ENCODE measurements around the gene MAN2A1.

MAN2A1 gene

DNA sequence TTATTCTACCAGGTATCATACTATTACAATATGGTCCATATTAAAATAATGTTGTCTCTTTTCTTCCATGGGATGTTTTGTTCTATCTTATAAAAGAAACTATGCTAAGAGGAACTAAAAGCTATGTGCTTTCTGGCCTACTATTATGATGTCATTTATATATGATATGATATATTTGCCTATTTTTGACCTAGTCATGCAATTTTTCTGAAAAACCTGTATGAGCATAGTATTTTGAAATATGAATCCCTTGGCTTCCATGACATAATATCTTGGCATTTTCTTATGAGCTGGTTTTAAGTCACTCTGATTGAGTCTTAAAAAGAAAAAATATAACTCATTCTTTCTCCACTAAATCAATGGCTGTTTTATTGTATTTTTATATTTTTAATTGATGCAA lies 60.7 kb downstream of the MAN2A1 start:
- Histone ChIP-seq H3K9me3 (ENCODE audit: severe bottlenecking) (no peaks in the 10 kb centered on the region), H3K27me3 (ENCODE audit: insufficient read depth, poor library complexity, severe bottlenecking) (no peaks in the 10 kb centered on the region), H3K36me3 (ENCODE audit: low read depth) (peaks cover 3% of the 10 kb centered on the region; the same call in 1 of the 2 replicates), H3K4me3 (ENCODE audit: severe bottlenecking) (no peak overlapping the region), H3K4me1 (ENCODE audit: insufficient read depth, poor library complexity, severe bottlenecking) (peaks cover 15% of the 10 kb centered on the region), H3K27ac (ENCODE audit: poor library complexity, severe bottlenecking) (no peak overlapping the region)
- no peak for ATAC-seq (ENCODE audit: low read depth)
- DNase-seq (ENCODE audit: low spot score): no peak
- TF ChIP-seq, protein P1, sequence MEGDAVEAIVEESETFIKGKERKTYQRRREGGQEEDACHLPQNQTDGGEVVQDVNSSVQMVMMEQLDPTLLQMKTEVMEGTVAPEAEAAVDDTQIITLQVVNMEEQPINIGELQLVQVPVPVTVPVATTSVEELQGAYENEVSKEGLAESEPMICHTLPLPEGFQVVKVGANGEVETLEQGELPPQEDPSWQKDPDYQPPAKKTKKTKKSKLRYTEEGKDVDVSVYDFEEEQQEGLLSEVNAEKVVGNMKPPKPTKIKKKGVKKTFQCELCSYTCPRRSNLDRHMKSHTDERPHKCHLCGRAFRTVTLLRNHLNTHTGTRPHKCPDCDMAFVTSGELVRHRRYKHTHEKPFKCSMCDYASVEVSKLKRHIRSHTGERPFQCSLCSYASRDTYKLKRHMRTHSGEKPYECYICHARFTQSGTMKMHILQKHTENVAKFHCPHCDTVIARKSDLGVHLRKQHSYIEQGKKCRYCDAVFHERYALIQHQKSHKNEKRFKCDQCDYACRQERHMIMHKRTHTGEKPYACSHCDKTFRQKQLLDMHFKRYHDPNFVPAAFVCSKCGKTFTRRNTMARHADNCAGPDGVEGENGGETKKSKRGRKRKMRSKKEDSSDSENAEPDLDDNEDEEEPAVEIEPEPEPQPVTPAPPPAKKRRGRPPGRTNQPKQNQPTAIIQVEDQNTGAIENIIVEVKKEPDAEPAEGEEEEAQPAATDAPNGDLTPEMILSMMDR (IDR thresholded peaks at IDR 0.05; ENCODE audit: poor library complexity, severe bottlenecking): no peak

DNA sequence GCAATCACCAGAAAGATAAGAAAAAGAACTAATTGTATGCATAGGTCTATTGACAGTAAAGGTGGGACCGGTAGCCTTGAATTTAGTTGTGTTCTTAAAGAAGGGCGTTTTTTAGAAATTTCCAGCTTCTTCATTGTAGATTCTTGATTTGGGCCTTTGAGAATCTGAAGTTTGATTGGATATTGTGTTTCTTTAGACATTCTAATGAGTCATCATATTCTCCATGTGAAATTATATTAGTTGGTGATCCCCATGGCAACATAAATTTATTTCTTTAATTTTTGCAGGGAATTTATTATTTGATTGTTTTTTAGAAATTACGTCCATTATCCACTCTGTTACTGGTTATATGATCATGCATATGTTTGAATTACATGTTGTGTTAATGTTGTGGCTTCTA lies 63.6 kb downstream of the MAN2A1 start:
- no peak for DNase-seq (ENCODE audit: low spot score)
- Histone ChIP-seq H3K27me3 (ENCODE audit: insufficient read depth, poor library complexity, severe bottlenecking) (no peaks in the 10 kb centered on the region), H3K27ac (ENCODE audit: poor library complexity, severe bottlenecking) (no peak overlapping the region), H3K4me3 (ENCODE audit: severe bottlenecking) (no peak overlapping the region), H3K36me3 (ENCODE audit: low read depth) (peaks cover 25% of the 10 kb centered on the region), H3K9me3 (ENCODE audit: severe bottlenecking) (no peaks in the 10 kb centered on the region), H3K4me1 (ENCODE audit: insufficient read depth, poor library complexity, severe bottlenecking) (peaks cover 11% of the 10 kb centered on the region)
- no peak for ATAC-seq (ENCODE audit: low read depth)
- TF ChIP-seq, protein P1 (IDR thresholded peaks at IDR 0.05; ENCODE audit: poor library complexity, severe bottlenecking): no peak

DNA sequence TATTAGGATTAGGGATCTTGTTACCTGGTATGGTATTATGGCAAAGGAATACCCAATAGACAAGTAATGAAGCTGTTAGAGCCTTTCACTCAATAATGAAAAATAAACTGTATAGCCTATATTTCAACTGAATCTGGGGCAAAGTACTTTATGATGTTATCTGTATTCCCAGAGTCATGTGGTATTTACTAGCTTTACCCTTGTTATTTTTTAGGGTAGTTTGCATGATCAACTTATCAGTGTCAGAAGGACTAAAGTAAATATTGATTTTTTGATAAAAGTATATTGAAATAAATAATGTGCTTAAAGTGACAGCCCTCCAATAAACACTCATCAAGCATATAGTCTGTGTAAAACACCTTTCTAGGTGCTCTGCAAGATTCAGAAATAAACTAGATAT lies 64.6 kb downstream of the MAN2A1 start:
- DNase-seq (ENCODE audit: low spot score) (no peak), ATAC-seq (ENCODE audit: low read depth) (no peak)
- Histone ChIP-seq H3K9me3 (ENCODE audit: severe bottlenecking) (no peaks in the 10 kb centered on the region), H3K27me3 (ENCODE audit: insufficient read depth, poor library complexity, severe bottlenecking) (no peaks in the 10 kb centered on the region), H3K27ac (ENCODE audit: poor library complexity, severe bottlenecking) (no peak overlapping the region), H3K36me3 (ENCODE audit: low read depth) (peaks cover 25% of the 10 kb centered on the region), H3K4me3 (ENCODE audit: severe bottlenecking) (no peak overlapping the region), H3K4me1 (ENCODE audit: insufficient read depth, poor library complexity, severe bottlenecking) (peaks cover 14% of the 10 kb centered on the region)
- TF ChIP-seq, protein P1 (IDR thresholded peaks at IDR 0.05; ENCODE audit: poor library complexity, severe bottlenecking): no peak

DNA sequence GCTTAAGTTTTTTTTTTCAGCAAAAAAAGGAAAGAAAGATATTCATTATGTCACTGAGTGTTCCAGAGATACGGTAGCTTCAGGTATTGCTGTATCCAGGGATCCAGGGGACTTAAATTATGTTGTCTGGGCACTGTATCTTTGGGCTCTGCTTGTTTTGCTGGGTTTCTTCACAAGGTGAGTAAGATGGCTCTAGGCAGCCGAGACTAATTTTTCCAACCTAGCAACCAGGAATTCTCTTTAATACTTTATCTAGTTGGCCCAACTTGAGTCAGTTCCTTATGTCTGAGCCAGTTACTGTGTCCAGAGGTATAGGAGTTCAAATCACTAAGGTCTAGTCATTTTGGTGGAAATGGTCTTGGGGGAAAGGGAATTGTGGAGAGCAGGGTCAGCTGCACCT lies 66.0 kb downstream of the MAN2A1 start:
- TF ChIP-seq, protein P1 (IDR thresholded peaks at IDR 0.05; ENCODE audit: poor library complexity, severe bottlenecking): no peak
- H3K4me3 ChIP-seq (ENCODE audit: severe bottlenecking): no peak overlapping the region
- no peaks in the 10 kb centered on the region for H3K9me3 ChIP-seq (ENCODE audit: severe bottlenecking)
- H3K27me3 ChIP-seq (ENCODE audit: insufficient read depth, poor library complexity, severe bottlenecking): no peaks in the 10 kb centered on the region
- no peak for ATAC-seq (ENCODE audit: low read depth)
- H3K36me3 ChIP-seq (ENCODE audit: low read depth): peaks cover 31% of the 10 kb centered on the region
- DNase-seq (ENCODE audit: low spot score): no peak
- H3K4me1 ChIP-seq (ENCODE audit: insufficient read depth, poor library complexity, severe bottlenecking): peaks cover 7% of the 10 kb centered on the region
- no peak overlapping the region for H3K27ac ChIP-seq (ENCODE audit: poor library complexity, severe bottlenecking)

DNA sequence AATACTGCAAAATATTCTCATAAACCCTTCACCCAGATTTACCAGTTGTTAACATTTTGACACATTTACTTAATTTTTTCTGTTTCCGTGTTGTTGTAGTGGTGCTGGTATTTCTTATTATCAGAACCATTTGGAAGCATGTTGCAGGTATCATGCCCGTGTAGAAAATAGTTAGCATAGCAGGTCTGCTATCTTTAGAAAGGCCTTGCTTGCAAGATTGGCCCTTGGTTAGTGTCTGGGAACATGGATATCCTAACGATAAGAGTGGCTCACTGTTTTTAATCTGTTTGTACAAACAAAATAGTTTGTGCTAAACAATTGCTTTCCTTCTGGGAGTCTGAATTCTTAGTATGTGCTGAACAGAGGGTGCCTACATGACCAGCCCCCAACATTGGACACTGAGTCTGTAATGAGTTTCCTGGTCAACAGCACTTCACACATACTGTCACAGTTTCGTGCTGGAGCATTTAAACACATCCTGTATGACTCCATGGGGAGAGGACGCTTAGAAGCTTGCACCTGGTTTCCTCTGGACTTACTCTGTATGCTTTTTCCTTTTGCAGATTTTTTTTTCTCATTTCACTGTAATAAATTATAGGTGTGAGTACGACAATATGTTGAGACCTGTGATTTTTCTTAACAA lies 66.9 kb downstream of the MAN2A1 start:
- Histone ChIP-seq H3K9me3 (ENCODE audit: severe bottlenecking) (no peaks in the 10 kb centered on the region), H3K36me3 (ENCODE audit: low read depth) (peaks cover 31% of the 10 kb centered on the region), H3K27ac (ENCODE audit: poor library complexity, severe bottlenecking) (no peak overlapping the region), H3K27me3 (ENCODE audit: insufficient read depth, poor library complexity, severe bottlenecking) (no peaks in the 10 kb centered on the region), H3K4me3 (ENCODE audit: severe bottlenecking) (no peak overlapping the region), H3K4me1 (ENCODE audit: insufficient read depth, poor library complexity, severe bottlenecking) (peaks cover 7% of the 10 kb centered on the region)
- no peak for ATAC-seq (ENCODE audit: low read depth)
- TF ChIP-seq, protein P1 (IDR thresholded peaks at IDR 0.05; ENCODE audit: poor library complexity, severe bottlenecking): no peak
- DNase-seq (ENCODE audit: low spot score): no peak

Measured in RWPE2 (cell line).